Duodenal mucosa (tissue), 2 donors: Measurements from ENCODE around the gene GSTM5.

Source experiments
- H3K27ac ChIP-seq: one replicate; pipeline ENCODE4 v1.7.0; 2013; ENCODE audit warnings: low read depth, low read length
- H3K27me3 ChIP-seq, 2 donors: one replicate each; pipeline ENCODE4 v1.7.0; 2013; ENCODE audit warnings: low read length in 2 of 2, control low read depth in 1 of 2; ENCODE audit not compliant: insufficient read depth in 2 of 2, control insufficient read depth in 1 of 2
- H3K36me3 ChIP-seq, 2 donors: one replicate each; pipeline ENCODE4 v1.7.0; 2013; ENCODE audit warnings: low read length in 2 of 2, control low read depth in 1 of 2; ENCODE audit not compliant: insufficient read depth in 2 of 2, control insufficient read depth in 1 of 2
- H3K4me1 ChIP-seq, 2 donors: one replicate each; pipeline ENCODE4 v1.7.0; 2013; ENCODE audit warnings: low read length in 2 of 2, control low read depth in 1 of 2; ENCODE audit not compliant: insufficient read depth in 2 of 2, control insufficient read depth in 1 of 2
- H3K4me3 ChIP-seq, 2 donors: one replicate each; pipeline ENCODE4 v1.7.0; 2013; ENCODE audit warnings: low read length in 2 of 2, low read depth in 1 of 2
- H3K9ac ChIP-seq, 2 donors: one replicate each; pipeline ENCODE4 v1.7.0; 2013; ENCODE audit warnings: low read length in 2 of 2, low read depth in 1 of 2
- H3K9me3 ChIP-seq, 2 donors: one replicate each; pipeline ENCODE4 v1.7.0; 2013; ENCODE audit warnings: low read length in 2 of 2, control low read depth in 1 of 2; ENCODE audit not compliant: control insufficient read depth in 1 of 2

Gene GSTM5

DNA sequence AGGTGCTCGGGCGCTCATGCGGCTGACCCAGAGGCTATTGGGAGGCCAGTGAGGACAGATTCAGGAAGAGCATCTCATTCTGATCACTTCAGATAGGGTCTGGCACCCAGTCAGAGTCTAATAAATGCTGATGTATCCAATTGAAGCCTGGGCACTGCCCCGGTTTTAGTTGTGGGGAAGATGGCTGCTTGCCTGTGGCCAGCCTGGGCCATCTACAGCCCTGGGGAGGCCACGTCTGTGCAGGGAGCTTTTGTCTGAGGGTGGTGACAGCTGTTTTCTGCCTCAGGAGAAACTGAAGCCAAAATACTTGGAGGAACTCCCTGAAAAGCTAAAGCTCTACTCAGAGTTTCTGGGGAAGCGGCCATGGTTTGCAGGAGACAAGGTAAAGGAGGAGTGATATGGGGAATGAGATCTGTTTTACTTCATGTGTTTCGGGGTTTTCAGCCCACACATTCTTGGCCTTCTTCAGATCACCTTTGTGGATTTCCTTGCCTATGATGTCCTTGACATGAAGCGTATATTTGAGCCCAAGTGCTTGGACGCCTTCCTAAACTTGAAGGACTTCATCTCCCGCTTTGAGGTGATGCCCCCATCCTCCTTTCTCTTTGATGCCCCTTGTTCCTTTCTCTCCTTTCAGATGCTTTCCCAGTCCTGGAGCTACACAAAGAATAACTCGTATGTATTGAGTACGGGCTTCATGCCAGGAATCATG is 2.8 kb downstream of the GSTM5 start:
- no peaks in the 10 kb centered on the region for H3K27me3 ChIP-seq
- no peak overlapping the region for H3K9ac ChIP-seq
- H3K4me1 ChIP-seq, result no peaks in the 10 kb centered on the region
- no peaks in the 10 kb centered on the region for H3K9me3 ChIP-seq
- H3K36me3 ChIP-seq, result no peaks in the 10 kb centered on the region
- H3K4me3 ChIP-seq, result no peak overlapping the region
- H3K27ac ChIP-seq, result no peak overlapping the region

DNA sequence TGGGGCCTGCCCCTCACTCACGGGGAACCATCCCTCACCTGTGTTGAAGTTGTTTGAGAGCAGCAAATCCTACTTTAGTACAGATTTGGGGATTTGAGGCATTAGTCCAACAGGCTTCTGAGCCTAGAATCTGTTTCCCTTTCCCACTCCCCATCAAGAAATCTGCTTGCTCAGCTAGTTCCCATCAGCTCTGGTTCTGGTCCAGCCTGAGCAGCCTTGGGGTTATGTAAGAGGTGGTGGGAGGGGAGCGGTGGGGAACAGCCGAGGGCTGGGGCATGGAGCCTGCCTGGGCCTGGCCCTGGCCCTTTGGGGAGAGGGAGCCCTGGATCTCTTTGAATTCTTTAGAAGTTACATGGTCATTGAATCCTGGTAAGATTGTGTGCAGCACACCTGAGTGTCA is 4.1 kb downstream of the GSTM5 start:
- H3K4me3 ChIP-seq, result no peak overlapping the region
- H3K27ac ChIP-seq, result no peak overlapping the region
- no peaks in the 10 kb centered on the region for H3K4me1 ChIP-seq
- no peaks in the 10 kb centered on the region for H3K36me3 ChIP-seq
- no peaks in the 10 kb centered on the region for H3K9me3 ChIP-seq
- H3K27me3 ChIP-seq, result no peaks in the 10 kb centered on the region
- H3K9ac ChIP-seq, result no peak overlapping the region

DNA sequence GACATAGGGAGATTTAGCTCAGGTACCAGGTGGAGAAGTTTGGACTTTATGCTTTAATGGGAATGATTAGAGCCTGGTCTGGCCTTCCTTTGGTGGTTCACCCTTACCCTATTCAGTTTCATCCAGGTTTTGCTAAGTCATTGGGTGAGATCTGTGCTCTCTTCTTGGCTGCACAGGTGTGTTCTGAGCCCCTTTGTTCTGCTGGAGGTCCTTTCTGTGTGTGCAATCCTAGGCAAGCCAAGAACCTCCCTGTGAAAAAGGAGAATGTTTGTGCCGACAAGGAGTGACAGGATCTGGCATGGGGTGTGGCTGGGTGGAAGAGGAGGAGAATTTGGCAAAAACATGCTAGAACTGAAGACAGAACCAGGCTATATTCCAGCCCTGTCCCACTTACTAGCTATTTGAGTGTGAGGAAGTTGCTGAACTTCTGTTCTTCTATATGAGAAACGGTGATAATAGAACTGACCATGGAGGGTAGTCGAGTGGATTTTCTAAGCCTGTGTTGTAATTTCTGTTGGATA is 4.6 kb downstream of the GSTM5 start:
- H3K27ac ChIP-seq, result no peak overlapping the region
- H3K9ac ChIP-seq, result no peak overlapping the region
- H3K4me1 ChIP-seq, result no peaks in the 10 kb centered on the region
- H3K36me3 ChIP-seq, result no peaks in the 10 kb centered on the region
- no peaks in the 10 kb centered on the region for H3K27me3 ChIP-seq
- no peaks in the 10 kb centered on the region for H3K9me3 ChIP-seq
- H3K4me3 ChIP-seq, result no peak overlapping the region

DNA sequence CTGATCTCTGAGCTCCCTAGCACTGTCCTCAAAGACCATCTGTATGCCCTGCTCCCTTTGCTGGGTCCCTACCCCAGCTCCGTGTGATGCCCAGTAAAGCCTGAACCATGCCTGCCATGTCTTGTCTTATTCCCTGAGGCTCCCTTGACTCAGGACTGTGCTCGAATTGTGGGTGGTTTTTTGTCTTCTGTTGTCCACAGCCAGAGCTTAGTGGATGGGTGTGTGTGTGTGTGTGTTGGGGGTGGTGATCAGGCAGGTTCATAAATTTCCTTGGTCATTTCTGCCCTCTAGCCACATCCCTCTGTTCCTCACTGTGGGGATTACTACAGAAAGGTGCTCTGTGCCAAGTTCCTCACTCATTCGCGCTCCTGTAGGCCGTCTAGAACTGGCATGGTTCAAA is 5.7 kb downstream of the GSTM5 start:
- Histone ChIP-seq H3K9me3 (no peaks in the 10 kb centered on the region), H3K27ac (no peak overlapping the region), H3K36me3 (no peaks in the 10 kb centered on the region), H3K9ac (no peak overlapping the region), H3K4me3 (no peak overlapping the region), H3K27me3 (no peaks in the 10 kb centered on the region), H3K4me1 (no peaks in the 10 kb centered on the region)

DNA sequence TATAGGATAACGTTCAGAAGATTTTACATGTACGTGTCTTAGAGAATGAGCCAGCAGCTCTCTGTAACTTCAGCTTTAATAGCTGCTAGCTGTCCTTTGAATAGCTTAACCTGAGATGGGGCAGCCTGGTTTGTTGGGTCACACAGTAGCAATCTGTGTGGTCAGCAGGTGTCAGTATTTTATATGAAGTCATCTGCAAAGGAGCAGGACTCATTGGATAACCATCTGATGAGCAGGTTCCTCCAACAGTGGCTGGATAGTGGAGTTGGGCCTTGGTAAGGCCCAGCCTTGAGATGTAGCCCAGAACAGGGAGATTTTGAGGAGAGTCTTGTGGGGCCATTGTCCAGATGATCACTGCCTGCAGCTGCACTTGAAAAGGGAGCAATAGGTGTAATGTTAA is 6.4 kb downstream of the GSTM5 start:
- Histone ChIP-seq H3K36me3 (no peaks in the 10 kb centered on the region), H3K27me3 (no peaks in the 10 kb centered on the region), H3K9me3 (no peaks in the 10 kb centered on the region), H3K4me1 (no peaks in the 10 kb centered on the region), H3K4me3 (no peak overlapping the region), H3K27ac (no peak overlapping the region), H3K9ac (no peak overlapping the region)

DNA sequence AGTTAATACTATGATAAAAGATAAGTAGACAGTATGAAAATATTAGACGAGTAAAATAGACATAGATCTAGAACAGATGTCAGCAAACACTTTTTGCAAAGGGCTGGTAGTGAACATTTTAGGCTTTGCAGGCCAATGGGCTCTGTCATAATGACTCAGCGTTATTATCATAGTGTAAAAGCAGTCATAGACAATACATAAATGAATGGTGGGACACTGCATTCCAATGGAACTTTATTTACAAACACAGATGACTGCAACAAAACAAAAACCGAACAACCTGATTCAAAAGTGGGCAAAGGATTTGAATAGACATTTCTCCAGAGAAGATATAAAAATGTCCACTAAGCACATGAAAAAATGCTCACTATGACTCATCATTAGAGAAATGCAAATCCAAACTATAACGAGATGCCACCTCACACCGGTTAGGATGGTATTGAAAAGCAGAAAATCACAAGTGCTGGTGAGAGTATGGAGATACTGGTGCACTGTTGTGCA is 7.3 kb downstream of the GSTM5 start:
- Histone ChIP-seq H3K9ac (no peak overlapping the region), H3K9me3 (no peaks in the 10 kb centered on the region), H3K27me3 (no peaks in the 10 kb centered on the region), H3K36me3 (no peaks in the 10 kb centered on the region), H3K27ac (no peak overlapping the region), H3K4me3 (no peak overlapping the region), H3K4me1 (no peaks in the 10 kb centered on the region)

DNA sequence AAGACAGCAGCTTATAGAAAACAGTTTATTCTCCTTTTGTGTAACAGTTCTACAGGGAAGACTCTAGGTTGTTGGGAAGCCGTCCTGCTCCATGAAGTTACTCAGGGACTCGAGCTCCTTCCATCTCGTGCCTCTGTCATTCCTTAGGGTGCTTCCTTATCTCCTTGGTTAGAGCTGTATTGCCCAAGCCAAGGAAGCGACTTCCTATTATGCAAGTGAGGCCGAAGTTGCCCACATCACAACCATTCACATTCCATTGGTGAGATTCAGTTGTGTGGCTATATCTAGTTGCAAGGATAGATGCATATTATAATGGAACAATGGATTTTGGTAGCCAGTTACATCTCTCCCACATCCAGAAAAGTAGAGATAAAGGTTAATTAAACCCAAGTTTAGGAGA is 9.0 kb downstream of the GSTM5 start:
- Histone ChIP-seq H3K36me3 (no peaks in the 10 kb centered on the region), H3K9ac (no peak overlapping the region), H3K4me3 (no peak overlapping the region), H3K9me3 (no peaks in the 10 kb centered on the region), H3K27ac (no peak overlapping the region), H3K27me3 (no peaks in the 10 kb centered on the region), H3K4me1 (no peaks in the 10 kb centered on the region)

DNA sequence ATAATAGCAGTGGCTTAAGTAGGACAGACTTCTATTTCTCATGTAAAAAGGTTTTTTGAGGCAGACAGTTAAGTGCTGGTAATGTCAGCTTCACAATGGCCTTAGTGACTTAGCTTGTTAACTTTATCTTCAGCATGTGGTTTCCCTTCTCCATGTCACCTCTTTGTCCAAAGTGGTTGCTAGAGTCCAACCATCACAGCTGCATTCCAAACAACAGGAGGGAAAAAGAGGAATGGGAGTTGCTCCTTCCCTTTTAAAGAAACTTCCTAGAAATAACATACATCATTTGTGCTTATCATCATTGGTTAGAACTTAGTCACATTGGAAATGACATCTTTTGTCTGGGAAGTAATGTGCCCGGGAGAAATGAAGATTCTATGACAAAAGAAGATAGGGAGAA is 9.9 kb downstream of the GSTM5 start:
- Histone ChIP-seq H3K4me3 (no peak overlapping the region), H3K36me3 (no peaks in the 10 kb centered on the region), H3K4me1 (no peaks in the 10 kb centered on the region), H3K27me3 (no peaks in the 10 kb centered on the region), H3K9me3 (no peaks in the 10 kb centered on the region), H3K27ac (no peak overlapping the region), H3K9ac (no peak overlapping the region)

DNA sequence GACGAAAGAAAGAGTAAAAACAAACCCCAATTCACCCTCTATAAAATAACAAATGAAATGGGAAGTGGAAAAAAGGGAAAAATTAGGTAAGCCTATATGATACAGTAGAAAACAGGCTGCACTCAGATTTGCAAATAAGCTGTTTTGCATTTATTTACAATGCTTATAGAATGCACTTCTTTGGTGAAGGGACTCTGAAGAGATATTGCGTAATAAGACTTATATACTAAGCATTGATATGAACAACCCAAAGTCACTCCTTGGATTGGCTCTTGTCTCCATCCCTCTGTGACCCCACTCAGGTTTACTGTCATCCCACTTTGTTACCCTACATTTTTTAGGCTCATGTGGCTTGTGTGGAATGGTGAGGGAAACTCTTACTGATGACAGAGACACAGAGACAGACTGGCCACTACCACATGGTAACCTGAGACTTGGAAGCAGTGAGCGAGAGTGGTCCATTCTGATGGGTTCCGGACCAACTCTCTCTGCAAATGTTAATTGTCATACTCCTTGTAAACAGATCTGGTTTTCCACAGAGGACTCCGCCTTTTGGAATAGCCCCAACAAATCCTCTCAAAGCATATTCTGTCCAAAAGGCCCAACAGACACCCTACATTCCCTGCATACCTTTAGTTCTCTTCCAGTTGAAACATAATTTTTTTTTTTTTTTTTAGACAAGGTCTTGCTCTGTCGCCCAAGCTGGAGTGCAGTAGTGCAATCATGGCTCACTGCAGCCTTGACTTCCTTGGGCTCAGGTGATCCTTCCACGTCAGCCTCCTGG is 11.0 kb downstream of the GSTM5 start:
- no peaks in the 10 kb centered on the region for H3K27me3 ChIP-seq
- H3K27ac ChIP-seq, result no peak overlapping the region

DNA sequence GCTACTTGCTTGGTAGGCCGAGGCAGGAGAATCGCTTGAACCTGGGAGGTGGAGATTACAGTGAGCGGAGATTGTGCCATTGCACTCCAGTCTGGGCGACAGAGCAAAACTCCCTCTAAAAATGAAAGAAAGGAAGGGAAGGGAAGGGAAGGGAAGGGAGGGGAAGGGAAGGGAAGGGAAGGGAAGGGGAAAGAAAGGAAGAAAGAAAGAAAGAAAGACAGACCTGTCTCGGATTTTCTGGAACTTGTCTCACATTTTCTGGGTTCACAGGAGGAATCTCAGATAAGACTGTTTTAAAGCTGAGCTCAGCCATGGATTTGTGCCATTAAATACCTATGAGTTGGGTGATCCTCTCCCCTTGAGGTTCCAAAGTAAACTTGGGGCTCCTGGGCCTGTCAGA is 12.9 kb downstream of the GSTM5 start:
- H3K9me3 ChIP-seq, result no peaks in the 10 kb centered on the region
- no peaks in the 10 kb centered on the region for H3K27me3 ChIP-seq
- no peaks in the 10 kb centered on the region for H3K4me1 ChIP-seq
- no peak overlapping the region for H3K9ac ChIP-seq
- H3K27ac ChIP-seq, result no peak overlapping the region
- no peaks in the 10 kb centered on the region for H3K36me3 ChIP-seq
- H3K4me3 ChIP-seq, result no peak overlapping the region

More for the DNA sequence above, 11.0 kb downstream of the GSTM5 start:
- Histone ChIP-seq H3K36me3 (no peaks in the 10 kb centered on the region), H3K4me3 (no peak overlapping the region), H3K9ac (no peak overlapping the region), H3K9me3 (no peaks in the 10 kb centered on the region), H3K4me1 (no peaks in the 10 kb centered on the region)
